ENCODE measurements around the gene CP.

CP gene

DNA sequence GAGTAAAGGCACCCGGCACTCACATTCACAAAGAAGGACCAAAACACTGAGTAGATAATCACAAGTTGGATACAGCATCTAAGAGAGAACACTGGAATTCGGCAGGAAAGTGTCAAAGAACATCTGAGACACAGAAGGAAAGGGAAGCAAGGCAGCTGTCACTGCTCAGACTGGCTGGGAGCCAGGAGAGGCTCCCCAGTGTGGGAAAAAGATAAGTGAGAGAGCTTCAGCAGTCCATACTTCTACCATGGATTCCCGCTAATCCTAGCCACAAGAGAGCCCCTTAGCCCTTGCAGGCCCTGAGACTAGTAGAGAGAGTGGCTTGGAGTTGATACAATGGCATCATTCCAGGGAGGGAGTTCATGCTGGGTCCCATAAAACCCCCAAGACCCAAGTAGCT lies 36.7 kb upstream of the CP start:
- TF ChIP-seq, protein P1, sequence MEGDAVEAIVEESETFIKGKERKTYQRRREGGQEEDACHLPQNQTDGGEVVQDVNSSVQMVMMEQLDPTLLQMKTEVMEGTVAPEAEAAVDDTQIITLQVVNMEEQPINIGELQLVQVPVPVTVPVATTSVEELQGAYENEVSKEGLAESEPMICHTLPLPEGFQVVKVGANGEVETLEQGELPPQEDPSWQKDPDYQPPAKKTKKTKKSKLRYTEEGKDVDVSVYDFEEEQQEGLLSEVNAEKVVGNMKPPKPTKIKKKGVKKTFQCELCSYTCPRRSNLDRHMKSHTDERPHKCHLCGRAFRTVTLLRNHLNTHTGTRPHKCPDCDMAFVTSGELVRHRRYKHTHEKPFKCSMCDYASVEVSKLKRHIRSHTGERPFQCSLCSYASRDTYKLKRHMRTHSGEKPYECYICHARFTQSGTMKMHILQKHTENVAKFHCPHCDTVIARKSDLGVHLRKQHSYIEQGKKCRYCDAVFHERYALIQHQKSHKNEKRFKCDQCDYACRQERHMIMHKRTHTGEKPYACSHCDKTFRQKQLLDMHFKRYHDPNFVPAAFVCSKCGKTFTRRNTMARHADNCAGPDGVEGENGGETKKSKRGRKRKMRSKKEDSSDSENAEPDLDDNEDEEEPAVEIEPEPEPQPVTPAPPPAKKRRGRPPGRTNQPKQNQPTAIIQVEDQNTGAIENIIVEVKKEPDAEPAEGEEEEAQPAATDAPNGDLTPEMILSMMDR (conservative IDR thresholded peaks at IDR 0.05; ENCODE audit: low read length): no peak
- no peak for DNase-seq (ENCODE audit: low read depth)
- H3K4me3 ChIP-seq (ENCODE audit: low read length): no peak overlapping the region

DNA sequence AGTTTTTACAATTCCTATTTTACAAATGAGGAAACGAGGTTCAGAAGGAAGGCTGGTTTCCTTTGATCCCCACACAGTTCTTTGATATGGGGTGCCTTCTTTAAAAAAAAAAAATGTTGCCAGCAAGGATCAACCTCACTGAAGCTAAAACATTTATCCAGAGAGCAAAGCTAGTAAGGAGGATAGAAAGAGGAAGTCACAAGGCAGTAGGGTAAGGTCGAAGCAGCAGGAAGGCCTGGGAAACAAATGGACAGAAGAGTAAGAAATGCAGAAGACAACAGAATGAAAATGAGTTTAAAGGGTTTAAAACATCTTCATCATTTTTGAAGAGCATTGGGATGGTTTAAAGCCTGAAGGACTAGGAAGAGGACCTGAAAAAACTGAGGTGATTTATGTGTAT lies 30.6 kb upstream of the CP start:
- DNase-seq (ENCODE audit: low read depth): no peak
- TF ChIP-seq, protein P1 (conservative IDR thresholded peaks at IDR 0.05; ENCODE audit: low read length): no peak
- no peak overlapping the region for H3K4me3 ChIP-seq (ENCODE audit: low read length)

DNA sequence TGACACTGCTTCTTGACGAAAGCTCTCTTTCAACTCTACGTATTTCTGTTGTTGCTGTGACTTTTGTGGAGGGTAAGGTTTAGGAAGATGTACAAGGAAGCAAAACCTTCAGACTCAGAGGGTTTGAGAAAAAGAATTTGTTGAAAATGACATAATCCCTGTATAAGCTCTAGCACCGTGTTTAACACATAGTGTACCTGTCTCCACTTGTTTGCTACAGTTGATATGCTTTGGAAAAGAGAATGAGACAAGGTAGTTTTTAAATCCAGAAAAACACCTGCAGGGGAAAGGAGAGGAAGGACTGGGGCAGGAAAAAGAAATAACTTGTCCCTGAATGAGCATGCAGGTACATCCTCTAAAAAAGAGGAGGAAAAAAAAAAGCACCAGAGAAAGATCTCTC lies 29.6 kb upstream of the CP start:
- DNase-seq (ENCODE audit: low read depth): no peak
- TF ChIP-seq, protein P1 (conservative IDR thresholded peaks at IDR 0.05; ENCODE audit: low read length): no peak
- no peak overlapping the region for H3K4me3 ChIP-seq (ENCODE audit: low read length)

DNA sequence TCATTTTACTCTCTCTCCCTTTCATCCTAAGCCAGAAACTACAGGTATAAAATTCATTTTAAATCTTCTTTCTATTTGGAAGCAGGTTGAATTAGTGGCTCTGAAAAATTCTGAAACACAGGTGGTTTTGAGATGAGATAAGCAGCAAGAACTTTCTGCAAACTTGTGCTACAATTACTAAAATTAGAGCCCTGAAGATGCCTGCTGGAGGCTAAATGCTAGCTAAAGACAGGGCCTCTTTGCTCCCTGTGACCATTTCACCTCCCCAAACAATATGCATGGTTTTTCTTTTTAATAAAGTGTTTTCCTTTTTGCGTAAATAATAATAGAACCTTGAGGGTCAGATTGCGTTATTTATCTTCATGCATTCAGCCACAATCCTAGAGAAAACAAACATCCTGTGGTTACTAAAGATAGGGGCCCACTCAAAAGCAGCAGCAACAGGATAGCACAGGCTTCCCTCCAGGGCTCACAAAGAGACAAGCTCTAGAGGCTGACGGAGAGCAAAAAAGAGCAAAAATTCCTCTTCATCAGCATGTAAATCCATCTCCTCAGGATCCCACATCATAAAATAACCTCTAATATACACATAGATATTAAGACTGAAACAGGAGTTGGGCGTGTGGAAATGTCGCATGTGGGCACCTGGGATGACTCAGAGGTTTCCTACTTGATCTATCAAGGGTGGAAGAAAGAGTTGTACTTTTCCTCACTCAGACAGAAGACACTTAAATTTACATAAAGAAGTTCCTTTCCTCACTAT lies 26.5 kb upstream of the CP start:
- H3K4me3 ChIP-seq (ENCODE audit: low read length): no peak overlapping the region
- TF ChIP-seq, protein P1 (conservative IDR thresholded peaks at IDR 0.05; ENCODE audit: low read length): no peak
- DNase-seq (ENCODE audit: low read depth): no peak

DNA sequence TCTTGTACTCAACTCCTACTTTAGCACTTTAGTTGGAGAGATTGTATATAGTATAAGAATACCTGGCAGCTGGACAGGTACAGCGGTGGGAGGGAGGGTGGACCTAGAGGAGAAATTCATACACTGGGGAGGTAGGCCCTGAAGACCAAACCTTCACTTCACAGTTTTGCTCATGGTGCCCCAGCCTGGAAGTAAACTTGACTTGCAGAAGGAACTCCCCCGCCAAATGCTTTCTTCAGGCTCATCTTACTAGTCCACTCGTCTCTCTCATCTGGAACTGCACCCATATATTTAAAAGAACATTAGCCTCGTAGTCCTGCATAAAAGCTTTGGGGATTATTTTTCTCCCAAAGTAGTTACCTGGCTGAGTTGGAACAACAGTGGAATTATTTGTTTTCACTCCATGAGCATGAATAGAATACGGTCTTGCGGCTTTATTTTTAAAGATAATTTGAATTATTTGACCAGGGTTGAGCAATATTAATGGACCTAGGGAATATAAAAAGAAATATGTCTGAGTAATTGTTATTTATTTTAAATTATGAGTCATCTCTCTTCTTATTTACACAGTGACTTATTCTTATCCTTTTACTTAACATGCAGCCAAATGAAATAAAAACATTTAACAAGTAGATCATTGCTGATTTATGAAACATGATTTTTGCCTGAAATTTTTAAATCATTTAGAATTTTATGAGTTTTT lies 25.5 kb upstream of the CP start:
- TF ChIP-seq, protein P1 (conservative IDR thresholded peaks at IDR 0.05; ENCODE audit: low read length): no peak
- no peak overlapping the region for H3K4me3 ChIP-seq (ENCODE audit: low read length)
- no peak for DNase-seq (ENCODE audit: low read depth)

GRCh38 chr3:149245738-149246451 lies 24.3 kb upstream of the CP start:
- DNase-seq (ENCODE audit: low read depth): peak; percentile 70
- TF ChIP-seq, protein P1 (conservative IDR thresholded peaks at IDR 0.05; ENCODE audit: low read length): no peak
- peak overlapping the region; percentile 10; the same call in 1 of the 2 replicates for H3K4me3 ChIP-seq (ENCODE audit: low read length)
